GM18909 (cell line): ENCODE measurements around the gene ZSCAN5C.
"Not testable (repeated sequence)": the region's sequence is repeated elsewhere in the genome, so short reads cannot be mapped to it uniquely, and the experiment has no call there.

ENCODE experiments used
- ATAC-seq: cut with Tn5 transposase; IDR thresholded peaks from one replicate; pipeline ENCODE4 v1.9.1; 2021; ENCODE audit warnings: mild to moderate bottlenecking; ENCODE audit not compliant: unreplicated experiment, poor library complexity

Gene ZSCAN5C, protein sequence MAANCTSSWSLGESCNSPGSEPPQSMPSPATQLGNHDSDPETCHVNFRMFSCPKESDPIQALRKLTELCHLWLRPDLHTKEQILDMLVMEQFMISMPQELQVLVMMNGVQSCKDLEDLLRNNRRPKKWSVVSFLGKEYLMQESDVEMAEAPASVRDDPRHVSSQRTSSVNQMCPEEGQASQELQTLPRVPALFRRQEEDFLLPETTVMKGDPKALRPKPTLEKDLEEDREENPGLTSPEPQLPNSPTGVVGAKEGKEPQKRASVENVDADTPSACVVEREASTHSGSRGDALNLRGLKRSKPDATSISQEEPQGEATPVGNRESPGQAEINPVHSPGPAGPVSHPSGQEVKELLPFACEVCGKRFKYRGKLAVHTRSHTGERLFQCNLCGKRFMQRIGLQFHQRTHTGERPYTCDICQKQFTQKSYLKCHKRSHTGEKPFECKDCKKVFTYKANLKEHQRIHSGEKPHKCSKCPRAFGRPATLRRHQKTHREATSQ

DNA sequence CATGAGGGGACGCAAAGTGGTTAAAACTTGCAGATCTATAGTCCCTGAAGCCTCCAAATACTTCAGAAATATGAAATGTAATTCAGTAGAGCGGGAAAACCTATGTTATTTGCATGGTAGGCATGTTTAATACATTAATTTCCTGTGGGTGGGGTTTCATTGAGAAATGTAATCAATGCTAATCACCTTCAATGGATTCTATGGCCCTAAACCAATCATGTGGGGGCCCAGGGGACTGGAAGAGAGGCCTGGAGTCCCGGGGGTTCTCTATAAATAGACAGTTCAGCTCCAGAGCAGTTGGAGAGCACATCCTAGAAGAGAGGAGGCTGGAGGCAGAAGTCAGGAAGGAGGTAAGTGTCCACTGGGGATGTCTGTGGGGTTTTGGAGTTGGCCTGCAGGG, at the start of gene ZSCAN5C:
Gene ZSCAN5C, plus strand, starts transcription at position 301 of the 400 bp plus-strand sequence. CDS start 3,641 bp downstream, outside the sequence.
- ATAC-seq, result no peak

DNA sequence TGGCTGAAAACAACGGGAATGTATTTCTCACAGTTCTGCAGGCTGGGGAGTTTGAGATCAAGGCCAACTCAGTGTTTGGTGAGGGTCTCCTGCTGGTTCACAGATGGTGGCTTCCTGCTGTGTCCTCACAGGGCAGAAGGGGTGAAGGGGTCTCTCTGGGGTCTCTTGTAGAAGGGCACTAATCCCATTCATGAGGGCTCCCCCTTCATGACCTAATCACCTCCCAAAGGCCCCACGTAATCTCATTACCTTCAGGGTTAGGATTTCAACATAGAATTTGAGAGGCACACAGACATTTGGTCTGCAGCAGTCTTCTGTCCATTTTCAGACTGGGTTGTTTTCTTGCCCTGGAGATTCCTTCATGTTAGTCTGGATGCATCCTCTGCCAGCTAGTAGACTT, 49.4 kb upstream of the ZSCAN5C start:
- ATAC-seq, result no peak

DNA sequence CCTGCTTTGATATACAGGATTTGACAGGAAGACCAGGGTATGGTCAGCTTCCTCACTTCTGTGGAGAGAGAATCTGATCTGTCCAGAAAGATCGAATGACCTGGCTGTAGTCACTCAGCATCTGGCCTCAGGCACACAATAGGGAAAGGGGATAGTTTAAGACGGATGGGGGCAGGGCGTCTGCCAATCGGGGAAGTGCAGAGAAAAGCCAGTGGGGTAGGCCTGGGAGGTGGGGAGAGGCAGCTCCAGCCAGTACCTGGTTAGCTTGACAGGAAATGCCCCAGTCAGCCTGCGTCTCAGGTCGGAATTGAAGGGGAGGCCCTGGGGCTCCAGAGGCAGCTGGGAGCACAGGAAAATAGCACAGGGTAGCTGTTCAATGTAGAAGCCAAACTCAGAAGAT, 48.6 kb upstream of the ZSCAN5C start:
- ATAC-seq, result no peak

DNA sequence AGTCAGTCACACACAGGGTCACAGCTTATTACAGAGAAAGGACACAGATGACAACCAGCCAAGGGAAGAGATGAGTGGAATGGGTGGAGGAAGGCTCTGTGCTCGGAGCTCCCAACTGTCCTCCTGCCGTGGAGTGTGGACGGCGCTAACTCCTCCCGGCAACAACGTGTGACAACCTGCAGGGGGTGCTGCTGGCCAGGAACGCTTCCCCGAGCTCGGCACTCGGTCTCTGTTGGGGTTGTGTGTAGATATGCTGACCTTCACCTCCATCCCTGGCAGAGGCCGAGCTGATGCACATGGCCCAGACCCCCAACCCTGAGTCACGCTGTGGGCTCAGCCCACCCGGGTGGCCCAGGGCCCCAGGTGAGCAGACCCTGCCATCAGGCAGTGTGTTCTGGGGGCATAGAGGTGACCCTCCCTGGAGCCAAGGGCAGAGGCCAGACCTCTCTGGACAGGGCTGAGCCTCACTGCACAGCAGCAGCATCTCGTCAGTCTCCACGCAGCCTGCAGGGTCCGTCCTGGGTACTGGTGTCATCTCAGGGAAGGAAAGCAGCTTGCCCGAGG, 46.9 kb upstream of the ZSCAN5C start:
- no peak for ATAC-seq

DNA sequence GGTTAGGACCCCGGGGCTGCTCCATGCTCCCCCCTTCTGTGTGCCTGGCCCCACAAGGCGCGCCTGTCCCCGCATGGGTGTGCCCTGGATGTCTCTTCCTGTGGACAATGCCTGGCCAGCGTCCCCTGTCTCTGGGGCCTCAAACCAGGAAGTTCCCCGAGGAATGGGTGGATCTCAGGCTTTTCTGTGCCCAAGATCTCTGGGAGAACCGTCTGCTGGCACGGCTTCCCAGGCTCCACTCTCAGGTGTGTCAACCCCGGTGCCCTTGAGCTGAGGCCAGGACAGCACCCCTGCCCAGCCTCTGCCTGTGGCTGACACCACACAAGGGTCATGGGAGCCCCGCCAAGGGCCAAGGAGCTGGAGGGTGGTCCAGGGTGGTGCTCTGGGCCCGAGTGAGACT, 45.3 kb upstream of the ZSCAN5C start:
- ATAC-seq, result no peak

DNA sequence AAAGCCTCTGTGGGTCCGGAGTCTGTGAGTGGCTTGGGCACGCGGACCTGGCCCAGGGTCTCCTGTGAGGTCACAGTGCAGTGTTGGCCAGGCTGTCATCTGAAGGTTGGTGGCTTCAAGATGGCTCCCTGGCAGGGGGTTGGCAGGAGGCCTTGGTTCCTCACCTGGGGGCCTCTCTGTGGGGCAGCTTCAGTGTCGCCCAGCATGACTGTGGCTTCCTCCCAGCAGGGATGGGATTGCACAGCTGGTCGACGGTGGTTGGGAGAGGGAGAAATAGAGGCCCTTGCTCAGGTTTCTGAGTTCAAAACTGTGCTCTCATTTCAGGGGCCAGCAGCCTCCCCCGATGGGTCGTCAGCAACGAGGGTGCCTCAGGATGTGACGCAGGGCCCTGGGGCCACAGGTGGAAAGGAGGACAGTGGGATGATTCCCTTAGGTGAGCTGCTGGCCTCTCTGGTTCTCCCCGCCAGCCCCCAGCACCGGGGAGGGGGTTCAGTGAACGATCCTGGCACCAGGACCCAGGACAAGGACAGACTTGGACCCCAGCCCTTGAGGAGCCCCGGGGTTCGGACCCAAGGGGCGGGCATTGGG, 43.8 kb upstream of the ZSCAN5C start:
- ATAC-seq, result no peak

DNA sequence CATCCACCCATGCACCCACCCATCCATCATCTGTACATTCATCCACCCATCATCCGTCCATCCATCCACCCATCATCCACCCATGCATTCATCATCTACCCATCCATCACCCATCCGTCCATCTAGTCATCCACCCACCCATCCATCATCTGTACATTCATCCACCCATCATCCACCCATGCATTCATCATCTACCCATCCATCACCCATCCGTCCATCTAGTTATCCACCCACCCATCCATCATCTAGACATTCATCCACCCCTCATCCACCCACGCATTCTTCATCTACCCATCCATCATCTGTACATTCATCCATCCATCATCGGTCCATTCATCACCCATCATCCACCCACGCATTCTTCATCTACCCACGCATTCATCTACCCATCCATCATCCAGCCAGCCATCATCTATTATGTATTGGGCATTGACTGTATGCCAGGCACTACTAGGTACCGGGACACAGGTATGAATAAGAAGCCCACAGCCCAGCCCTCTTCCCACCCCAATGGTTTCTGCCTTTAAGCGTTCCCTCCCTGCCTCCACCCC, 43.0 kb upstream of the ZSCAN5C start:
- no peak for ATAC-seq

DNA sequence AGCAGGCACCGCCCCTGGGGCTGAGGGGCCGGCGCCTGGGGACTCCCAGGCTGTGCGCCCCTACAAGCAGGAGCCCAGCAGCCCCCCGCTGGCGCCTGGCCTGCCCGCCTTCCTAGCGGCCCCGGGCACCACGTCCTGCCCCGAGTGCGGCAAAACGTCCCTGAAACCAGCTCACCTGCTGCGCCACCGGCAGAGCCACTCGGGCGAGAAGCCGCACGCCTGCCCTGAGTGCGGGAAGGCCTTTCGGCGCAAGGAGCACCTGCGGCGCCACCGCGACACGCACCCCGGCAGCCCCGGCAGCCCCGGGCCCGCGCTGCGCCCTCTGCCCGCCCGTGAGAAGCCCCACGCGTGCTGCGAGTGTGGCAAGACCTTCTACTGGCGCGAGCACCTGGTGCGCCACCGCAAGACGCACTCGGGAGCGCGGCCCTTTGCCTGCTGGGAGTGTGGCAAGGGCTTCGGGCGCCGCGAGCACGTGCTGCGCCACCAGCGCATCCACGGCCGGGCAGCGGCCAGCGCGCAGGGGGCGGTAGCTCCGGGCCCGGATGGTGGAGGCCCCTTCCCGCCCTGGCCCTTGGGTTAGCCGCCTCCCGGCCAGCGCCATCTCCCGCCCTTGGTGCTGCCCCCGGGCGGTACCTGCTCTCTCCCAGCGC, 42.3 kb upstream of the ZSCAN5C start:
- no peak for ATAC-seq

DNA sequence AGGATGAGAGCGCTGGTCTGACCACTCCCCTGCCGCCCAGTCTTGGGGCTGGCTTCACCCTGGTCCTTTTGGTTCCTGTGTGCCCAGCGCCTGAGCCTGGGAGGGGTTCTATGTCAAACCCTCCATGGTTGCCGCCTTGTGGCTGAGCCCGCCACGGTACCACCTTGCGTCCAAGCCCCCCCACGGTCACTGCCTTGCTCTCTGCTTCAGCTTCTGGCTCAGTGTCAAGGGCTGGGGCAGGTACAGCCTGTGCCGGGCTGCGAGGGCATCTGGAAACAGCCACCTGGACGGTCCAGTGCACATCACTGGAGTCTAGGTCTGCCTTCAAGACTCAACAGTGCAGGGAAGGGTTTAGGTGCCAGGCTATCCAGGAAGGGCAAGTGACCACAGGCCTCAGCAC, 40.5 kb upstream of the ZSCAN5C start:
- ATAC-seq, result no peak

DNA sequence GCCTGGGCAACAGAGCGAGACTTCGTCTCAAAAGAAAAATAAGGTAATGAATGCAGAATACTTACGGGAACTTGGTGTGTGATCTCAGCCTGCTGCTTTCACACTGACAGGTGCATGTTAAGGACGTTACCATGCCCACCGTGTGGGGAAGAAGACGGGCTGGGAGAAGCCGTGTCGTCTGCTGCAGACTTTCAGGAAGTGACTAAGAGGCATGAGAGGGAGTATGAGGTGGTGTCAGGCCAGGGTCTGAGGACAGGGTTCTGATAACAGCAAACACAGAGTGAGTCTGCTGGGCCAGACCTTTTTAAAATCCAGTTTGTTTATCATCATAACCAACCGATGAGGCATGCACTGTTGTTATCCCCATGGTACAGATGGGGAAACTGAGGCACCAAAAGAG, 39.8 kb upstream of the ZSCAN5C start:
- no peak for ATAC-seq

DNA sequence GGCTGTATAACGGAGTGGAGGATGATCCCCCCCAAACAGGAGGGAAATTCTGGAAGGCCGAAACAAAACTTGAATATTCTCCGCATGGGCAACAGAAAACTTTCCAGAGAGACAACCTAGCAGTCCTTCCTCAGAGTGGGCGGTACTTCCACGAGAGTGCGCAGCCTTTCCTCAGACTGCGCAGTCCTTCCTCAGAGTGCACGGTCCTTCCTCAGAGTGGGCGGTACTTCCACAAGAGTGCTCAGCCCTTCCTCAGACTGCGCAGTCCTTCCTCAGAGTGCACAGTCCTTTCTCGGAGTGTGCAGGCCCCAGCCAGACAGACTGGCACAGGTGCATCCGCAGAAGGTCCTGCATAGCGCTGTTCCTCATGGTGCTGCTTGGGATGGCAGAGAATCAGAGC, 39.0 kb upstream of the ZSCAN5C start:
- no peak for ATAC-seq

DNA sequence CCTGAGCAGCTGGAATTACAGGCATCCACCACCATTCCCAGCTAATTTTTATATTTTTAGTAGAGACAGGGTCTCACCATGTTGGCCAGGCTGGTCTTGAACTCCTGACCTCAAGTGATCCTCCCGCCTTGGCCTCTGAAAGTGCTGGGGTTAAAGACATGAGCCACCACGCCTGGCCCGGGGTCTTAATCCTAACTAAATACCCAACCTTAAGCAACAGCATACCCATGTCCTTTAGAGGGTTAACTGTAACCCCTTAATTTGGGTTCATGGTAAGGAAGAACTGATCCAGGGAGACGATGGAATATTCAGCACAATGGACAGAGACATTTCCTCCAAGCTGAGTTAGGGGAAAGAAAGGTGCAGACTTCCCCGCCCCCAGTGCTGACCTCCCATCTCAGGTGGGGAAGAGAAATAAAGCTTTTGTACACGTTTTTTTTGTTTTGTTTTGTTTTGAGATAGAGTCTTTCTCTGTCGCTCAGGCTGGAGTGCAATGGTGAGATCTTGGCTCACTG, 35.0 kb upstream of the ZSCAN5C start:
- no peak for ATAC-seq

DNA sequence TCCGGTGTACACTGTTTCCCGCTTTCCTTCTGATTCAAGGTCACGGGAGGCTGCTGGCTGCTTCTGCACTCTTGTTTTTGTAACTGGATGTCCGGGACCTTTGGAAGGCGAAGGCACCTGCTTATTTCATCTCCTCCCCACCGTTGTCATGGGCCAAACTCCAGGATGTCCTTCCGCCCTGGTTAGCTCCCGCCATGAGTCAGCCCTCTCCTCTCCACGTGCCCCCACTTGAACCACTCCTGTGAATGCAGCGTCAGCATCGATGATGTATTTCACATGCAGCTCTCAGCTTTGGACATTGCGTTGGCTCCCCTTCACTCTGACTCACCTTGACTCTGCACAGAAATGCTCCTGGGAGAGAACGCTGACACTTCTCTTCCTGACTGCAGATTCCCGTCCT, 31.8 kb upstream of the ZSCAN5C start:
- ATAC-seq, result no peak

DNA sequence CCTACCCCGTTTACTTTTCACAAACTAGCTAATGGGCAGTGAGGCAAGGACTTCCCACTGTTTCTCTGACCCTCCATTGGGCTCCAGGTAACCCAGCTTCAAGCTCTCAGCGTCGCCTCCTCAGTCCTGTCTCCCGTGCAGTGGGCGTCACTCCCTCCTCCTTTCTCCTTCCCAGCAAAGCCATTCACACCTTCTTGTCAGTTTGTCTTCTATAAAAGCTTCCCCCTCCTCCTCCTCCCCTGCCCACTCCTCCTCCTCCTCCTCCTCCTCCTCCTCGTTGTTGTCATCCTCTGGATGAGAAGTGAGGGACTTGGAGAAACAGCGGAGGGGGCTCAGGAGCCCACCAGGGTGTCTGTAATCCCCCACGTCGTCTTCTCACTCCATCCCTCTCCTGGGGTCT, 28.0 kb upstream of the ZSCAN5C start:
- ATAC-seq, result no peak

DNA sequence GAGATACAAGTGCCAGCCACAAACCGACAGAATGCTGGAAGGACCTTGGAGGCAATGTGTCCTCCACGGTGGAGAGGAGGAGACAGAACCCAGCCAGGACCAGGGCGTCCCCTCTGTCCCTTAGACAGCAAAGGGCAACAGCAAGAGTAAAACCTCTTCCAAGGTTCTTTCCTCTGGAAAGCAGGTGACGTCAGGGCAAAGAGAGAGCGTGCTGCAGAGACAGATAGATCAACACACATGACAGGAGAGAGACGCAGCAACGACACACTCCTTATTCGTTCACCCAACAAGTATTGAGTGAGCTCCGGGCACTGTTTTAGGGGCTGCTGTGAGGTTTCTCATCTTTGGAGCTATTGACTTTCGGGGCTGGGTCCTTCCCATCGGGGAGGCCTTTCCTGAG, 27.5 kb upstream of the ZSCAN5C start:
- ATAC-seq, result no peak

DNA sequence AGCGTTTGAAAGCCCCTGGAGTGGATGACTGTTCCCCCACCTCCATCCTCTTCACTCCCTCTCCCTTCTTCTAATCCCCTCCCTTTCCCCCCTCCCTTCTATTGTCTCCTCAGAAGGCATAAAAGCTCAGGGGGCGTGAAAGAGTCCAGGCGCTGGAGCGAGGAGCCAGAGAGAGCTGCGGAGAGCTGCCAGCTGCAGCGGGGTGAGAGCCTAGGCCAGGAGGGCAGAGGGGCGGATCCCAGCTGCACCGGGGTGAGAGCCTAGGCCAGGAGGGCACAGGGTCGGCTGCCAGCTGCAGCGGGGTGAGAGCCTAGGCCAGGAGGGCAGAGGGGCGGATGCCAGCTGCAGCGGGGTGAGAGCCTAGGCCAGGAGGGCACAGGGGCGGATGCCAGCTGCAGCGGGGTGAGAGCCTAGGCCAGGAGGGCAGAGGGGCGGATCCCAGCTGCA, 26.2 kb upstream of the ZSCAN5C start, which contains the start of gene GALP:
Gene GALP, plus strand, starts transcription at position 148 of the 447 bp plus-strand sequence. CDS start 1,101 bp downstream, outside the sequence.
- not testable (repeated sequence) for ATAC-seq

DNA sequence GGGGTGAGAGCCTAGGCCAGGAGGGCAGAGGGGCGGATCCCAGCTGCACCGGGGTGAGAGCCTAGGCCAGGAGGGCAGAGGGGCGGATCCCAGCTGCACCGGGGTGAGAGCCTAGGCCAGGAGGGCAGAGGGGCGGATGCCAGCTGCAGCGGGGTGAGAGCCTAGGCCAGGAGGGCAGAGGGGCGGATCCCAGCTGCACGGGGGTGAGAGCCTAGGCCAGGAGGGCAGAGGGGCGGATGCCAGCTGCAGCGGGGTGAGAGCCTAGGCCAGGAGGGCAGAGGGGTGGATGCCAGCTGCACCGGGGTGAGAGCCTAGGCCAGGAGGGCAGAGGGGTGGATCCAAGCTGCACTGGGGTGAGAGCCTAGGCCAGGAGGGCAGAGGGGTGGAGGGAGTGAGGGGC, 25.8 kb upstream of the ZSCAN5C start:
- ATAC-seq, result not testable (repeated sequence)

DNA sequence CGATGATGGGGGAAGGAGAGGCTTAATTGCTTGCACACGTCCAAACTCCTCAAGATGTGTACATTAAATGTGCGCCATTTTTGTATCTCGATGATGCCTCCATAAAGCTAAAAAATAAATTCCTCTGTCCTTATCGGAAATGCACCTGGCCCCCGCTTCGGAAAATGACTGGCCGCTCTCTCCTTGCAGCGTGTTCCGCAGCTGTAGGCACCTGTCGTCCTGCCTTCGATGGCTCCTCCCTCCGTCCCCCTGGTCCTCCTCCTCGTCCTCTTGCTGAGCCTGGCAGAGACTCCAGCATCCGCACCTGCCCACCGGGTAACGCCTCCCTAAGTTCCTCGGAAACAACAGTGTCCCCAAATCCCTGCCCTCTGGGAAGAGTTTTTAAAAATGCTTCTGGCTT, 25.2 kb upstream of the ZSCAN5C start:
- no peak for ATAC-seq

DNA sequence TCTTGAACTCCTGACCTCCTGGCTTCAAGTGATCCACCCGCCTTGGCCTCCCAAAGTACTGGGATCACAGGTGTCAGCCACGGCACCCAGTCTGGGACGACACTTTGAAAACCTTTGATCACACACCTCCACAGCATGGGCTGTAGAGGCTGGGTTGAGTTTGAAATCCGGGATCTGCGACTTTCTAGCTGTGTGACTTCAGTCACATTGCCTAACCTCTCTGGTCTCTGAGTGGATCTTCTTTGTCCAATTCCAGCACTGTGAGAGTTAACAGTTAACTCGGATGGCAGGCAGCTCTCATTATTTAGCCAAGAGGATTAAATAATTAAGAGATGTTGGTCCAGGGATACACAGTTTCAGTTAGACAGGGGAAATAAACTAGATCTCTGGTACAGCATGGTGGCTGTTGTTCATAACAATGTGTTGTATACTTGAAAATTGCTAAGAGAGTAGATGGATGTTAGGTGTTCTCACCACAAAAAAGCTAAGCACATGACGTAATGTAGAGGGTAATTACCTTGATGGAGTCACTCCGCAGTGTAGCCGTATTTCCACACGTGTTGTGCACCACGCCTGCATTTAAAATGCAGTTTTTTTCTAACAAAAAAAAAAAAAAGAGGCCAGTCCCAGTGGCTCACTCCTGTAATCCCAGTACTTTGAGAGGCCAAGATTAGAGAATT, 24.4 kb upstream of the ZSCAN5C start:
- ATAC-seq, result no peak

DNA sequence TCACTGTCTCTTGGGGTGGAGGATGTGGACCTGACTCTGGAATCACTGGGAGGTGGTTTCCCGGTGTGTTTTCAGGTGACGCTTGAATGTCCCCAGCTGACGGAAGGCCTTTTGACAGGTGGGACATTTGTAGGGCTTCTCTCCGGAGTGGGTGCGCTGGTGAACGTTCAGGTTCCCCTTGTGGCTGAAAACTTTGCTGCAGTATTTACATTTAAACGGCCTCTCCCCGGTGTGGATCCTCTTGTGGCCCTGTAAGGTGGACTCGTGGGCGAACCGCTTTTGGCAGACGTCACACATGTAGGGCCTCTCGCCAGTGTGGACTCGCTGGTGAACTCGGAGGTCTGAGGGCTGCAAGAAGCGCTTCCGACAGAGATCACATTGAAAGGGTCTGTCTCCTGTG, 12.3 kb upstream of the ZSCAN5C start:
- ATAC-seq, result no peak
